K562 (cell line): Measurements from ENCODE around the gene PPIE. TPM values are rescaled to one million over a fixed set of nuclear protein-coding genes. Genes with fewer than 3 reads are reported as not detected.

ENCODE experiments used
- CBFB ChIP-seq: sonication (generic); formaldehyde crosslinking; IDR thresholded peaks from 2 replicates; pipeline ENCODE4 v1.4.0; 2020; ENCODE audit warnings: mild to moderate bottlenecking, missing genetic modification reagents
- FOXA3 ChIP-seq, 2 experiments: fragments of 450-650 bp in 1 of 2; sonication (generic) in 1 of 2; formaldehyde crosslinking; IDR thresholded peaks in 1 of 2; conservative IDR thresholded peaks in 1 of 2; 2 replicates each; pipeline versions ENCODE4 v1.4.0 to v1.8.0; 2020 to 2022; ENCODE audit warnings: mild to moderate bottlenecking in 2 of 2, missing genetic modification reagents in 1 of 2
- GABPB1 ChIP-seq: sonication (generic); formaldehyde crosslinking; IDR thresholded peaks from 2 replicates; pipeline ENCODE4 v1.8.0; 2022; ENCODE audit warnings: mild to moderate bottlenecking, missing genetic modification reagents
- GATAD2A ChIP-seq: fragments of 450-650 bp; IDR thresholded peaks from 2 replicates; pipeline ENCODE4 v1.6.1; 2017
- HOXB6 ChIP-seq: fragments of 250-450 bp; sonication (Bioruptor Pico); IDR thresholded peaks from 2 replicates; pipeline ENCODE4 v1.5.1; 2022; ENCODE audit warnings: mild to moderate bottlenecking, borderline replicate concordance
- LCOR ChIP-seq: sonication (generic); formaldehyde crosslinking; IDR thresholded peaks from 2 replicates; pipeline ENCODE4 v1.8.0; 2022; ENCODE audit warnings: mild to moderate bottlenecking, missing genetic modification reagents
- MYC ChIP-seq, 2 experiments: fragments of 250-450 bp in 1 of 2; sonication (Bioruptor Pico) in 1 of 2; IDR thresholded peaks; 2 replicates each; pipeline versions ENCODE4 v1.5.1 to v1.6.1; 2012 to 2021; ENCODE audit warnings: low read depth in 2 of 2, borderline replicate concordance in 1 of 2, improper control_type of control experiment in 1 of 2, low read length in 1 of 2, mild to moderate bottlenecking in 1 of 2, moderate library complexity in 1 of 2
- NFE2 ChIP-seq: IDR thresholded peaks from 2 replicates; pipeline ENCODE4 v1.6.1; 2014; ENCODE audit warnings: antibody characterized with exemption, low read depth
- TBP ChIP-seq: optimal IDR thresholded peaks from 2 replicates; pipeline ENCODE3; 2011; ENCODE audit warnings: low read depth, low read length, improper control_type of control experiment
- ZNF766 ChIP-seq: fragments of 200-800 bp; sonication (Bioruptor generic); conservative IDR thresholded peaks from 2 replicates; pipeline ENCODE4 v1.6.1; 2016; ENCODE audit warnings: missing genetic modification characterization, missing compliant biosample characterization
- polyA plus RNA-seq, 8 experiments: library from polyadenylated mRNA; depleted of rRNA in 4 of 8; stranded (reverse) in 5 of 8; unstranded in 3 of 8; fragments of >200 nt; fragmentation: Nextera tagmentation in 2 of 8; fragmentation: Illumina TruSeq in 1 of 8; extraction: Ambion mirVana in 2 of 8; extraction: Trizol in 1 of 8; gene quantifications; 2 replicates each; pipeline versions ENCODE4 v1.2.1 to v1.2.3, GENCODE V29; 2011 to 2014; ENCODE audit warnings: inconsistent platforms in 1 of 8, missing spikeins in 1 of 8
- total RNA-seq, 7 experiments: library from RNA; depleted of rRNA in 6 of 7; stranded (reverse); fragments of >200 nt in 6 of 7; fragmentation: Illumina TruSeq in 2 of 7; extraction: Trizol in 2 of 7; gene quantifications; 2 replicates each; pipeline versions ENCODE4 v1.2.1 to v1.2.3, GENCODE V29; 2011 to 2021; ENCODE audit warnings: low replicate concordance in 1 of 7
- TF ChIP-seq, protein P1 (sequence below): fragments of 200-800 bp; sonication (Bioruptor generic); IDR thresholded peaks from 2 replicates; pipeline ENCODE4 v1.6.1; 2017; ENCODE audit warnings: missing genetic modification characterization, missing compliant biosample characterization
- TF ChIP-seq, protein P2 (sequence below), 2 experiments: fragments of 250-450 bp in 1 of 2; fragments of 450-650 bp in 1 of 2; sonication (Bioruptor Pico) in 1 of 2; IDR thresholded peaks; 2 replicates each; pipeline versions ENCODE4 v1.6.1 to v1.8.0; 2016 to 2021; ENCODE audit warnings: mild to moderate bottlenecking in 2 of 2, moderate library complexity in 2 of 2, missing compliant biosample characterization in 1 of 2, missing genetic modification characterization in 1 of 2
- TF ChIP-seq, protein P3 (sequence below): fragments of 250-450 bp; sonication (Bioruptor Pico); IDR thresholded peaks from 2 replicates; pipeline ENCODE4 v1.5.0; 2021
- TF ChIP-seq, protein P4 (sequence below): IDR thresholded peaks from 2 replicates; pipeline ENCODE4 v1.6.1; 2012; ENCODE audit warnings: low read depth, low read length, improper control_type of control experiment, borderline replicate concordance
- TF ChIP-seq, protein P5 (sequence below), 2 experiments: fragments of 450-650 bp in 1 of 2; sonication (generic) in 1 of 2; formaldehyde crosslinking in 1 of 2; IDR thresholded peaks in 1 of 2; conservative IDR thresholded peaks in 1 of 2; 2 replicates each; pipeline versions ENCODE4 v1.6.1 to v1.8.1; 2016 to 2023; ENCODE audit warnings: mild to moderate bottlenecking in 2 of 2, moderate library complexity in 2 of 2, inconsistent platforms in 1 of 2, missing genetic modification reagents in 1 of 2
- TF ChIP-seq, protein P6 (sequence below), 2 experiments: fragments of 450-650 bp; IDR thresholded peaks; 2 replicates each; pipeline ENCODE4 v1.6.1; 2016

The PPIE gene
- total and polyA plus RNA-seq, 9 of the 15 experiments (the other 6 are each of a cell fraction or from before 2014, with no cell fraction given): 75.4 to 444 (median 131) TPM

DNA sequence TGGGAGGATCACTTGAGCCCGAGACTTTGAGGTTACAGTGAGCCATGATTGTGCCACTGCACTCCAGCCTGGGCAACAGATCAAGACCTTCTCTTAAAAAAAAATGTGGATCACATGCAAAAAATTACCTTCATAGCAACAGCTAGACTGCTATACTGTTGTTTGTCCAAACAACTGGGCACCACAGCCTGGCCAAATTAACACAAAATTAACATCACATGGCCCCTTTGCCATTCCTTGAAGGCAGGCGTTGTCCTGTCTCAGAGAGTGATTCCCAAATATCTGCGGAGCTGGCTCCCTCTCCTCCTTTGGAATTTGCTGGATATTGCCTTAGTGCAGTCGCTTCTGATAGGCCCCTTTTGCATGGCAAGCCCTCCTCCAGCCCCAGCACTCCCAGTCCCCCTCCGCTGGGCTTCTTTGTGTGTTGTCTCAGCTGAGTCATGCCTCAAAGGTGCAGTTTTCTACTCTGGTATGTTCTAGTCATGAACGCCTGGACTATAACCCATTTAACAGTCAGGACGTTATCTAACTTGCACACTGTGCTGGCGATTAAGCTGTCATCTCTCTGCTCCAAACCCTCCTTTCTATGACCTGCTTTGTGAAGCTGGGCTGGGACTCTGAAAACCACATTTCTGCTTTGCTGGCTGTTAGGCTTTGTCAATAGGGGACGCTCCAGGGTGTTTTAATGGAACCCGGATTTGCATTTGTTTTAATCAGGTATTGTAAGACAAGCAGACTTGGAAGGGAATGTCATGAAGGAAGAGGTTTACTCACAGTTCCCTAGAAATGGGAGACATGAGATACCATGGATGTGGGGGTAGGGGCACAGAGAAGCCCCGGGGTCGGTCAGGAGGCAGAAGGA, 27.3 kb upstream of the PPIE start (continued):
- TF ChIP-seq TBP (peak; percentile 50), FOXA3 (CRISPR knock-in tag; conservative IDR thresholded peaks at IDR 0.05 in 1 of 2, IDR thresholded peaks at IDR 0.05 in 1 of 2) (peak; percentile 77 to 92), GATAD2A (peak; percentile 22; the same call in 1 of the 2 replicates), ZNF766 (CRISPR knock-in tag) (peak; percentile 76; the same call in 1 of the 2 replicates), GABPB1 (CRISPR knock-in tag) (peak; percentile 34; the same call in 1 of the 2 replicates), HOXB6 (CRISPR knock-in tag) (no peak), MYC (IDR thresholded peaks at IDR 0.05; ENCODE audit: low read depth, low read length) (peak; percentile 76), MYC (CRISPR knock-in tag; IDR thresholded peaks at IDR 0.05; ENCODE audit: borderline replicate concordance, low read depth) (no peak), LCOR (peak; percentile 85), NFE2 (peak; percentile 97), CBFB (peak; percentile 52; the same call in 1 of the 2 replicates)
- TF ChIP-seq, protein P1, sequence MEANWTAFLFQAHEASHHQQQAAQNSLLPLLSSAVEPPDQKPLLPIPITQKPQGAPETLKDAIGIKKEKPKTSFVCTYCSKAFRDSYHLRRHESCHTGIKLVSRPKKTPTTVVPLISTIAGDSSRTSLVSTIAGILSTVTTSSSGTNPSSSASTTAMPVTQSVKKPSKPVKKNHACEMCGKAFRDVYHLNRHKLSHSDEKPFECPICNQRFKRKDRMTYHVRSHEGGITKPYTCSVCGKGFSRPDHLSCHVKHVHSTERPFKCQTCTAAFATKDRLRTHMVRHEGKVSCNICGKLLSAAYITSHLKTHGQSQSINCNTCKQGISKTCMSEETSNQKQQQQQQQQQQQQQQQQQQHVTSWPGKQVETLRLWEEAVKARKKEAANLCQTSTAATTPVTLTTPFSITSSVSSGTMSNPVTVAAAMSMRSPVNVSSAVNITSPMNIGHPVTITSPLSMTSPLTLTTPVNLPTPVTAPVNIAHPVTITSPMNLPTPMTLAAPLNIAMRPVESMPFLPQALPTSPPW: peak; percentile 58
- TF ChIP-seq, protein P2, sequence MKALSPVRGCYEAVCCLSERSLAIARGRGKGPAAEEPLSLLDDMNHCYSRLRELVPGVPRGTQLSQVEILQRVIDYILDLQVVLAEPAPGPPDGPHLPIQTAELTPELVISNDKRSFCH (CRISPR knock-in tag; IDR thresholded peaks at IDR 0.05): no peak
- TF ChIP-seq, protein P2 (tag; IDR thresholded peaks at IDR 0.05): peak; percentile 32; the same call in 1 of the 2 replicates
- TF ChIP-seq, protein P3, sequence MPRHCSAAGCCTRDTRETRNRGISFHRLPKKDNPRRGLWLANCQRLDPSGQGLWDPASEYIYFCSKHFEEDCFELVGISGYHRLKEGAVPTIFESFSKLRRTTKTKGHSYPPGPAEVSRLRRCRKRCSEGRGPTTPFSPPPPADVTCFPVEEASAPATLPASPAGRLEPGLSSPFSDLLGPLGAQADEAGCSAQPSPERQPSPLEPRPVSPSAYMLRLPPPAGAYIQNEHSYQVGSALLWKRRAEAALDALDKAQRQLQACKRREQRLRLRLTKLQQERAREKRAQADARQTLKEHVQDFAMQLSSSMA (CRISPR knock-in tag): no peak
- TF ChIP-seq, protein P4, sequence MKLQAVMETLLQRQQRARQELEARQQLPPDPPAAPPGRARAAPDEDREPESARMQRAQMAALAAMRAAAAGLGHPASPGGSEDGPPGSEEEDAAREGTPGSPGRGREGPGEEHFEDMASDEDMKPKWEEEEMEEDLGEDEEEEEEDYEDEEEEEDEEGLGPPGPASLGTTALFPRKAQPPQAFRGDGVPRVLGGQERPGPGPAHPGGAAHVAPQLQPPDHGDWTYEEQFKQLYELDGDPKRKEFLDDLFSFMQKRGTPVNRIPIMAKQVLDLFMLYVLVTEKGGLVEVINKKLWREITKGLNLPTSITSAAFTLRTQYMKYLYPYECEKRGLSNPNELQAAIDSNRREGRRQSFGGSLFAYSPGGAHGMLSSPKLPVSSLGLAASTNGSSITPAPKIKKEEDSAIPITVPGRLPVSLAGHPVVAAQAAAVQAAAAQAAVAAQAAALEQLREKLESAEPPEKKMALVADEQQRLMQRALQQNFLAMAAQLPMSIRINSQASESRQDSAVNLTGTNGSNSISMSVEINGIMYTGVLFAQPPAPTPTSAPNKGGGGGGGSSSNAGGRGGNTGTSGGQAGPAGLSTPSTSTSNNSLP: peak; percentile 85; the same call in 1 of the 2 replicates
- TF ChIP-seq, protein P5, sequence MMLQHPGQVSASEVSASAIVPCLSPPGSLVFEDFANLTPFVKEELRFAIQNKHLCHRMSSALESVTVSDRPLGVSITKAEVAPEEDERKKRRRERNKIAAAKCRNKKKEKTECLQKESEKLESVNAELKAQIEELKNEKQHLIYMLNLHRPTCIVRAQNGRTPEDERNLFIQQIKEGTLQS (IDR thresholded peaks at IDR 0.05): peak; percentile 88
- TF ChIP-seq, protein P5 (CRISPR knock-in tag; conservative IDR thresholded peaks at IDR 0.05): peak; percentile 90; the same call in 1 of the 2 replicates
- TF ChIP-seq, protein P6, sequence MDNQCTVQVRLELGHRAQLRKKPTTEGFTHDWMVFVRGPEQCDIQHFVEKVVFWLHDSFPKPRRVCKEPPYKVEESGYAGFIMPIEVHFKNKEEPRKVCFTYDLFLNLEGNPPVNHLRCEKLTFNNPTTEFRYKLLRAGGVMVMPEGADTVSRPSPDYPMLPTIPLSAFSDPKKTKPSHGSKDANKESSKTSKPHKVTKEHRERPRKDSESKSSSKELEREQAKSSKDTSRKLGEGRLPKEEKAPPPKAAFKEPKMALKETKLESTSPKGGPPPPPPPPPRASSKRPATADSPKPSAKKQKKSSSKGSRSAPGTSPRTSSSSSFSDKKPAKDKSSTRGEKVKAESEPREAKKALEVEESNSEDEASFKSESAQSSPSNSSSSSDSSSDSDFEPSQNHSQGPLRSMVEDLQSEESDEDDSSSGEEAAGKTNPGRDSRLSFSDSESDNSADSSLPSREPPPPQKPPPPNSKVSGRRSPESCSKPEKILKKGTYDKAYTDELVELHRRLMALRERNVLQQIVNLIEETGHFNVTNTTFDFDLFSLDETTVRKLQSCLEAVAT (IDR thresholded peaks at IDR 0.05): peak; percentile 47 to 85; a peak in 3 of 4 replicates
